HepG2 (cell line): ENCODE measurements around the gene ARAP1. TPM values are rescaled to one million over a fixed set of nuclear protein-coding genes. Genes with fewer than 3 reads are reported as not detected.

Source experiments
- CENPBD1 ChIP-seq: sonication (generic); formaldehyde crosslinking; IDR thresholded peaks from 2 replicates; pipeline ENCODE4 v1.8.0; 2022; ENCODE audit warnings: missing genetic modification reagents, low read depth, mild to moderate bottlenecking, borderline replicate concordance
- DBP ChIP-seq: sonication (generic); formaldehyde crosslinking; IDR thresholded peaks from 2 replicates; pipeline ENCODE4 v1.4.0; 2020; ENCODE audit warnings: missing genetic modification reagents; ENCODE audit errors: not compliant biosample characterization
- KLF6 ChIP-seq: IDR thresholded peaks from 2 replicates; pipeline ENCODE4 v1.8.0; 2016; ENCODE audit warnings: missing biosample characterization, missing genetic modification reagents
- KMT2A ChIP-seq: sonication (generic); formaldehyde crosslinking; IDR thresholded peaks from 2 replicates; pipeline ENCODE4 v1.4.0; 2020; ENCODE audit warnings: missing genetic modification reagents
- MBD4 ChIP-seq: IDR thresholded peaks from 2 replicates; pipeline ENCODE4 v1.6.1; 2012; ENCODE audit warnings: low read length, inconsistent platforms, borderline replicate concordance
- MLLT10 ChIP-seq: sonication (generic); formaldehyde crosslinking; IDR thresholded peaks from 2 replicates; pipeline ENCODE4 v1.4.0; 2020; ENCODE audit warnings: missing genetic modification reagents
- MXD4 ChIP-seq: IDR thresholded peaks from 2 replicates; pipeline ENCODE4 v1.6.1; 2016; ENCODE audit warnings: mild to moderate bottlenecking, missing biosample characterization, missing genetic modification reagents
- NBN ChIP-seq: fragments of 450-650 bp; conservative IDR thresholded peaks from 2 replicates; pipeline ENCODE4 v1.6.1; 2017
- NFKBIZ ChIP-seq: IDR thresholded peaks from 2 replicates; pipeline ENCODE4 v1.6.1; 2018; ENCODE audit warnings: missing genetic modification reagents, missing compliant biosample characterization
- NFYB ChIP-seq: sonication (generic); formaldehyde crosslinking; IDR thresholded peaks from 2 replicates; pipeline ENCODE4 v1.4.0; 2020; ENCODE audit warnings: missing genetic modification reagents
- PPARG ChIP-seq: conservative IDR thresholded peaks from 2 replicates; pipeline ENCODE4 v1.6.1; 2016; ENCODE audit warnings: missing biosample characterization, missing genetic modification reagents
- SOX13 ChIP-seq, 3 experiments: fragments of 450-650 bp in 1 of 3; sonication (generic) in 1 of 3; formaldehyde crosslinking in 1 of 3; IDR thresholded peaks in 2 of 3; conservative IDR thresholded peaks in 1 of 3; 2 replicates each; pipeline versions ENCODE4 v1.5.0 to v1.6.1; 2016 to 2020; ENCODE audit warnings: antibody characterized with exemption in 1 of 3, mild to moderate bottlenecking in 1 of 3, missing compliant biosample characterization in 1 of 3, missing genetic modification reagents in 1 of 3, moderate library complexity in 1 of 3
- TCF12 ChIP-seq, 2 experiments: fragments of 450-650 bp in 1 of 2; sonication (generic) in 1 of 2; formaldehyde crosslinking in 1 of 2; IDR thresholded peaks; 2 replicates each; pipeline versions ENCODE4 v1.6.1 to v1.8.0; 2017 to 2022; ENCODE audit warnings: antibody characterized with exemption in 1 of 2, mild to moderate bottlenecking in 1 of 2, missing genetic modification reagents in 1 of 2, moderate library complexity in 1 of 2
- ZNF10 ChIP-seq: sonication (generic); formaldehyde crosslinking; IDR thresholded peaks from 2 replicates; pipeline ENCODE4 v1.4.0; 2020; ENCODE audit warnings: mild to moderate bottlenecking, low read depth, missing genetic modification reagents, borderline replicate concordance
- ZNF326 ChIP-seq: sonication (generic); formaldehyde crosslinking; IDR thresholded peaks from 2 replicates; pipeline ENCODE4 v1.4.0; 2020; ENCODE audit warnings: missing genetic modification reagents, borderline replicate concordance
- ZNF430 ChIP-seq: sonication (generic); formaldehyde crosslinking; IDR thresholded peaks from 2 replicates; pipeline ENCODE4 v1.9.0; 2021; ENCODE audit warnings: mild to moderate bottlenecking, missing genetic modification reagents
- ZNF597 ChIP-seq: sonication (generic); formaldehyde crosslinking; IDR thresholded peaks from 2 replicates; pipeline ENCODE4 v1.5.0; 2020; ENCODE audit warnings: missing genetic modification reagents
- ZNF616 ChIP-seq: sonication (generic); formaldehyde crosslinking; IDR thresholded peaks from 2 replicates; pipeline ENCODE4 v1.5.0; 2020; ENCODE audit warnings: low read depth, mild to moderate bottlenecking, missing genetic modification reagents
- ZNF788 ChIP-seq: sonication (generic); formaldehyde crosslinking; IDR thresholded peaks from 2 replicates; pipeline ENCODE4 v1.5.0; 2020; ENCODE audit warnings: mild to moderate bottlenecking, missing genetic modification reagents, borderline replicate concordance
- polyA plus RNA-seq, 8 experiments: library from polyadenylated mRNA; depleted of rRNA in 3 of 8; stranded (reverse) in 7 of 8; unstranded in 1 of 8; fragments of >200 nt; fragmentation: Illumina TruSeq in 4 of 8; extraction: Trizol in 4 of 8; gene quantifications; 2 replicates each; pipeline versions ENCODE4 v1.2.1 to v1.2.3, GENCODE V29; 2011 to 2016; ENCODE audit warnings: low read depth in 4 of 8, missing spikeins in 1 of 8, mixed read lengths in 1 of 8; ENCODE audit not compliant: insufficient read depth in 1 of 8
- total RNA-seq, 5 experiments: library from RNA; depleted of rRNA; stranded (reverse); fragments of >200 nt; fragmentation: Illumina TruSeq; extraction: Trizol; gene quantifications; 2 replicates each; pipeline ENCODE4 v1.2.3, GENCODE V29; 2016; ENCODE audit warnings: low read depth in 1 of 5
- TF ChIP-seq, protein P1 (sequence below): sonication (generic); formaldehyde crosslinking; IDR thresholded peaks from 2 replicates; pipeline ENCODE4 v1.4.0; 2020; ENCODE audit warnings: mild to moderate bottlenecking, missing genetic modification reagents
- TF ChIP-seq, protein P2 (sequence below), 2 experiments: fragments of 450-650 bp in 1 of 2; sonication (generic) in 1 of 2; formaldehyde crosslinking; IDR thresholded peaks; 2 replicates each; pipeline versions ENCODE4 v1.5.0 to v1.8.0; 2020 to 2022; ENCODE audit warnings: mild to moderate bottlenecking in 1 of 2, missing genetic modification reagents in 1 of 2
- TF ChIP-seq, protein P3 (sequence below): sonication (generic); formaldehyde crosslinking; IDR thresholded peaks from 2 replicates; pipeline ENCODE4 v1.4.0; 2020; ENCODE audit warnings: missing genetic modification reagents, borderline replicate concordance

ARAP1 gene
- total and polyA plus RNA-seq, 2 of the 13 experiments (the other 11 are each of a cell fraction or from before 2014, with no cell fraction given) = 43.2 to 55.5 TPM

DNA sequence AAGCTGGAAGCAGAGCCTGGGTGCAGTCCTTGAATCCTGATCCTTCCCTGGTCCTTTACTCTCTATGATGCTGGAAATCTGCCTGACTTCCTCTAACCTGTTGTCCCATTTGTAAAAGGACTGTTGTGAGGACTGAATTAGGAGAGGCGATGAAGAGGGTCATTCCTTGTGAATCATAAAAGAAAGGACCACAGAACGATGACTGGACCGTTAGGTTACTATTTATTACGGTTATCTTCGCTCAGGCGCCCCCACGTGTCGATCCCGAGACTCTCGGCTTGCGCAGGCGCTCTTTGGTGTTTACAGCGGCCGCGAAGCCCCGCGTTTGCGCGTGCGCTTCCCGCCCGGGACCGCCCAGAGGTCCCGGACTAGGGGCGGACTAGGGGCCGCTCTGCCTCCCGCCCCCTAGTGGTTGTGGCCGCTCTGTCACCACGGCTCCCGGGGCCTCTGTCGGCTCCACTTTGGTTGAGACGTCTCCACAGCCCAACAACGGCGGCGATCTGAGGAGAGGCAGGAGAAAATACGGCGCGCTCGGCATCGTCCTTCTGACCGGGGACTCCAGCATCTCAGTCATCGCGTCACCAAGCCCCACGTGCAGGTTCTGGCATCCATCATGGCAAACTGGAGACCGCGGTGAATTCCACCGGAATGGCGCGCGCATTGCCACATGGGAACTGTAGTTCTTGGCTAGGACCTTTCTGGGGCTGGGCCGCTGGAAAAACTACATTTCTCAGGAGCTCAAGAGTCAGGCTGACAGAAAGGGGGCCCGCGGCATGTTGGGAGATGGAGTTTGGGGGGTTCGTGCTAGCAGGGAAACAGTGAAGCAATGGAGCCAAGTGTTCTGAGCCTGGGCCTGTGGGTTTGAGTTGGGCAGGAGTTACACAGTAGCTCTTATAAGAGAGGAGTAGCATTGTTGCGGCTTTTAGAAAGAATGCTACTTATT lies 41.5 kb upstream of the ARAP1 start, which contains the start of gene STARD10 (continued):
- TF ChIP-seq KLF6 = no peak
- TF ChIP-seq CENPBD1 = no peak
- no peak for TF ChIP-seq TCF12 (IDR thresholded peaks at IDR 0.05)
- no peak for TF ChIP-seq TCF12 (CRISPR knock-in tag; IDR thresholded peaks at IDR 0.05)
- TF ChIP-seq DBP (CRISPR knock-in tag) = no peak
- TF ChIP-seq ZNF788 (CRISPR knock-in tag) = peak; percentile 96; the same call in 1 of the 2 replicates
- no peak for TF ChIP-seq ZNF616 (CRISPR knock-in tag)
- no peak; the same call in 1 of the 2 replicates for TF ChIP-seq ZNF430 (CRISPR knock-in tag)
- no peak for TF ChIP-seq NFYB (CRISPR knock-in tag)
- no peak; the same call in 1 of the 2 replicates for TF ChIP-seq NFKBIZ (CRISPR knock-in tag)
- TF ChIP-seq SOX13 (IDR thresholded peaks at IDR 0.05) = no peak
- no peak; a peak in 1 of 4 replicates for TF ChIP-seq SOX13 (CRISPR knock-in tag; conservative IDR thresholded peaks at IDR 0.05 in 1 of 2, IDR thresholded peaks at IDR 0.05 in 1 of 2)
- TF ChIP-seq NBN = no peak
- TF ChIP-seq, protein P1, sequence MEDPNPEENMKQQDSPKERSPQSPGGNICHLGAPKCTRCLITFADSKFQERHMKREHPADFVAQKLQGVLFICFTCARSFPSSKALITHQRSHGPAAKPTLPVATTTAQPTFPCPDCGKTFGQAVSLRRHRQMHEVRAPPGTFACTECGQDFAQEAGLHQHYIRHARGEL (CRISPR knock-in tag) = no peak
- TF ChIP-seq ZNF326 (CRISPR knock-in tag) = no peak
- no peak for TF ChIP-seq ZNF10 (CRISPR knock-in tag)
- TF ChIP-seq KMT2A (CRISPR knock-in tag) = peak; percentile 34; the same call in 1 of the 2 replicates
- peak; percentile 20; the same call in 1 of the 2 replicates for TF ChIP-seq PPARG (CRISPR knock-in tag)
- TF ChIP-seq, protein P2, sequence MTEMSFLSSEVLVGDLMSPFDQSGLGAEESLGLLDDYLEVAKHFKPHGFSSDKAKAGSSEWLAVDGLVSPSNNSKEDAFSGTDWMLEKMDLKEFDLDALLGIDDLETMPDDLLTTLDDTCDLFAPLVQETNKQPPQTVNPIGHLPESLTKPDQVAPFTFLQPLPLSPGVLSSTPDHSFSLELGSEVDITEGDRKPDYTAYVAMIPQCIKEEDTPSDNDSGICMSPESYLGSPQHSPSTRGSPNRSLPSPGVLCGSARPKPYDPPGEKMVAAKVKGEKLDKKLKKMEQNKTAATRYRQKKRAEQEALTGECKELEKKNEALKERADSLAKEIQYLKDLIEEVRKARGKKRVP (CRISPR knock-in tag; IDR thresholded peaks at IDR 0.05) = no peak; a peak in 1 of 4 replicates
- TF ChIP-seq ZNF597 (CRISPR knock-in tag) = no peak
- no peak for TF ChIP-seq MBD4
- no peak for TF ChIP-seq MLLT10 (CRISPR knock-in tag)
- TF ChIP-seq, protein P3, sequence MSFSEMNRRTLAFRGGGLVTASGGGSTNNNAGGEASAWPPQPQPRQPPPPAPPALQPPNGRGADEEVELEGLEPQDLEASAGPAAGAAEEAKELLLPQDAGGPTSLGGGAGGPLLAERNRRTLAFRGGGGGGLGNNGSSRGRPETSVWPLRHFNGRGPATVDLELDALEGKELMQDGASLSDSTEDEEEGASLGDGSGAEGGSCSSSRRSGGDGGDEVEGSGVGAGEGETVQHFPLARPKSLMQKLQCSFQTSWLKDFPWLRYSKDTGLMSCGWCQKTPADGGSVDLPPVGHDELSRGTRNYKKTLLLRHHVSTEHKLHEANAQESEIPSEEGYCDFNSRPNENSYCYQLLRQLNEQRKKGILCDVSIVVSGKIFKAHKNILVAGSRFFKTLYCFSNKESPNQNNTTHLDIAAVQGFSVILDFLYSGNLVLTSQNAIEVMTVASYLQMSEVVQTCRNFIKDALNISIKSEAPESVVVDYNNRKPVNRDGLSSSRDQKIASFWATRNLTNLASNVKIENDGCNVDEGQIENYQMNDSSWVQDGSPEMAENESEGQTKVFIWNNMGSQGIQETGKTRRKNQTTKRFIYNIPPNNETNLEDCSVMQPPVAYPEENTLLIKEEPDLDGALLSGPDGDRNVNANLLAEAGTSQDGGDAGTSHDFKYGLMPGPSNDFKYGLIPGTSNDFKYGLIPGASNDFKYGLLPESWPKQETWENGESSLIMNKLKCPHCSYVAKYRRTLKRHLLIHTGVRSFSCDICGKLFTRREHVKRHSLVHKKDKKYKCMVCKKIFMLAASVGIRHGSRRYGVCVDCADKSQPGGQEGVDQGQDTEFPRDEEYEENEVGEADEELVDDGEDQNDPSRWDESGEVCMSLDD (CRISPR knock-in tag) = no peak
- peak; percentile 75 for TF ChIP-seq MXD4 (CRISPR knock-in tag)
